SK-N-SH (cell line): Measurements from ENCODE around the gene TRHDE. TPM values are rescaled to one million over a fixed set of nuclear protein-coding genes. Genes with fewer than 3 reads are reported as not detected.

Source experiments
- CTCF ChIA-PET: fragments of 300-600, 350-600 bp; formaldehyde crosslinking; extraction: SDS; loops from one replicate; lab custom pipeline; 2021; lab: Yijun Ruan, JAX
- POLR2A ChIA-PET: fragments of 350-600 bp; sonication (Branson Sonifier 250); formaldehyde crosslinking; extraction: SDS; loops from one replicate; lab custom pipeline; 2020; ENCODE audit warnings: antibody characterized with exemption, inconsistent platforms; lab: Yijun Ruan, JAX
- DNase-seq: peaks from one replicate; pipeline ENCODE4 v3.0.0; 2012
- H2AFZ ChIP-seq: fragments of 200-600 bp; sonication (generic); 2 replicates; pipeline ENCODE4 v1.8.1; 2016; ENCODE audit warnings: antibody characterized with exemption, mild to moderate bottlenecking, low read depth
- H3F3A ChIP-seq: fragments of 200-600 bp; sonication (generic); replicated peaks from 2 replicates; pipeline ENCODE3; 2016; ENCODE audit warnings: antibody characterized with exemption, mild to moderate bottlenecking; ENCODE audit not compliant: insufficient read depth
- H3K27ac ChIP-seq, 2 experiments: fragments of 200-500 bp in 1 of 2; fragments of 200-600 bp in 1 of 2; sonication (Bioruptor generic) in 1 of 2; sonication (generic), shearing (Covaris generic) in 1 of 2; 2 replicates each; pipeline versions ENCODE4 v1.5.1 to v1.6.1; 2014 to 2016; ENCODE audit warnings: low read depth in 2 of 2, inconsistent platforms in 1 of 2, low read length in 1 of 2, mild to moderate bottlenecking in 1 of 2, mixed read lengths in 1 of 2
- H3K27me3 ChIP-seq: fragments of 200-600 bp; sonication (generic), shearing (Covaris generic); 2 replicates; pipeline ENCODE4 v1.6.1; 2016; ENCODE audit warnings: mixed run types; ENCODE audit not compliant: insufficient read depth
- H3K36me3 ChIP-seq, 2 experiments: fragments of 200-500 bp in 1 of 2; fragments of 200-600 bp in 1 of 2; sonication (Bioruptor generic) in 1 of 2; sonication (generic) in 1 of 2; replicated peaks in 1 of 2; 2 replicates each; pipeline versions ENCODE3 to v1.5.1; 2014 to 2016; ENCODE audit warnings: low read length in 1 of 2, mild to moderate bottlenecking in 1 of 2; ENCODE audit not compliant: insufficient read depth in 2 of 2, control insufficient read depth in 1 of 2
- H3K4me1 ChIP-seq, 2 experiments: fragments of 200-500 bp in 1 of 2; fragments of 200-600 bp in 1 of 2; sonication (Bioruptor generic) in 1 of 2; sonication (generic), shearing (Covaris generic) in 1 of 2; 2 replicates each; pipeline versions ENCODE4 v1.5.1 to v1.6.1; 2014 to 2016; ENCODE audit warnings: low read depth in 1 of 2, low read length in 1 of 2, mixed run types in 1 of 2; ENCODE audit not compliant: insufficient read depth in 2 of 2, control insufficient read depth in 1 of 2
- H3K4me2 ChIP-seq: fragments of 200-600 bp; sonication (generic), shearing (Covaris generic); 2 replicates; pipeline ENCODE4 v1.6.1; 2017; ENCODE audit warnings: mixed run types
- H3K4me3 ChIP-seq, 2 experiments: fragments of 200-500 bp in 1 of 2; fragments of 200-600 bp in 1 of 2; sonication (Bioruptor generic) in 1 of 2; sonication (generic), shearing (Covaris generic) in 1 of 2; 2 replicates each; pipeline versions ENCODE4 v1.5.1 to v1.8.1; 2014 to 2016; ENCODE audit warnings: low read depth in 2 of 2, inconsistent platforms in 1 of 2, low read length in 1 of 2, mild to moderate bottlenecking in 1 of 2, mixed read lengths in 1 of 2, moderate library complexity in 1 of 2
- H3K79me2 ChIP-seq: fragments of 200-600 bp; sonication (generic); 2 replicates; pipeline ENCODE4 v1.8.1; 2017; ENCODE audit warnings: mild to moderate bottlenecking; ENCODE audit not compliant: insufficient read depth
- H3K9ac ChIP-seq: fragments of 200-600 bp; sonication (generic); 2 replicates; pipeline ENCODE4 v1.6.1; 2017; ENCODE audit warnings: mixed run types
- H3K9me2 ChIP-seq: fragments of 200-600 bp; sonication (generic); 2 replicates; pipeline ENCODE4 v1.6.1; 2017; ENCODE audit warnings: mixed run types
- H3K9me3 ChIP-seq: fragments of 200-600 bp; sonication (generic); 2 replicates; pipeline ENCODE4 v1.6.1; 2017; ENCODE audit warnings: mixed run types, mild to moderate bottlenecking, moderate library complexity
- H4K20me1 ChIP-seq: fragments of 200-600 bp; sonication (generic); 2 replicates; pipeline ENCODE4 v1.6.1; 2017; ENCODE audit warnings: mild to moderate bottlenecking, mixed run types; ENCODE audit not compliant: insufficient read depth
- CTCF ChIP-seq: fragments of 200-600 bp; sonication (generic); IDR thresholded peaks from 2 replicates; pipeline ENCODE4 v1.6.1; 2017; ENCODE audit warnings: antibody characterized with exemption, mild to moderate bottlenecking, moderate library complexity
- ELF1 ChIP-seq: IDR thresholded peaks from 2 replicates; pipeline ENCODE4 v1.4.0; 2012
- EP300 ChIP-seq, 2 experiments: IDR thresholded peaks; 2 replicates each; pipeline versions ENCODE4 v1.4.0 to v1.6.1; 2012; ENCODE audit warnings: borderline replicate concordance in 1 of 2, low read depth in 1 of 2, low read length in 1 of 2
- FOSL2 ChIP-seq: IDR thresholded peaks from 2 replicates; pipeline ENCODE4 v1.4.0; 2012; ENCODE audit warnings: low read depth, mild to moderate bottlenecking, moderate library complexity, borderline replicate concordance
- FOXJ3 ChIP-seq: sonication (generic); formaldehyde crosslinking; IDR thresholded peaks from 2 replicates; pipeline ENCODE4 v1.5.1; 2020; ENCODE audit warnings: mild to moderate bottlenecking, missing genetic modification reagents
- IRF3 ChIP-seq: fragments of 150-350 bp; IDR thresholded peaks from 2 replicates; pipeline ENCODE4 v1.6.1; 2016; ENCODE audit warnings: mild to moderate bottlenecking, low read depth, low read length
- JUND ChIP-seq: IDR thresholded peaks from 2 replicates; pipeline ENCODE4 v1.4.0; 2012
- MXI1 ChIP-seq: IDR thresholded peaks from 2 replicates; pipeline ENCODE4 v1.6.1; 2012; ENCODE audit warnings: mild to moderate bottlenecking, low read depth, low read length, improper control_type of control experiment
- NFIC ChIP-seq: IDR thresholded peaks from 2 replicates; pipeline ENCODE4 v1.4.0; 2012; ENCODE audit warnings: borderline replicate concordance
- NRF1 ChIP-seq: IDR thresholded peaks from 2 replicates; pipeline ENCODE4 v1.6.1; 2012; ENCODE audit warnings: low read depth, mild to moderate bottlenecking, low read length
- PBX3 ChIP-seq: IDR thresholded peaks from 2 replicates; pipeline ENCODE4; 2012
- RCOR1 ChIP-seq: fragments of 150-350 bp; IDR thresholded peaks from 2 replicates; pipeline ENCODE4 v1.6.1; 2017; ENCODE audit warnings: antibody characterized with exemption, low read length
- RXRA ChIP-seq: IDR thresholded peaks from 2 replicates; pipeline ENCODE4 v1.4.0; 2012; ENCODE audit warnings: low read depth, mild to moderate bottlenecking, borderline replicate concordance
- TAF1 ChIP-seq: IDR thresholded peaks from 2 replicates; pipeline ENCODE4 v1.6.1; 2012; ENCODE audit warnings: low read depth, mild to moderate bottlenecking, low read length, moderate library complexity, borderline replicate concordance
- TEAD4 ChIP-seq: IDR thresholded peaks from 2 replicates; pipeline ENCODE4 v1.4.0; 2012; ENCODE audit warnings: mild to moderate bottlenecking, borderline replicate concordance; ENCODE audit not compliant: insufficient read depth
- USF1 ChIP-seq: IDR thresholded peaks from 2 replicates; pipeline ENCODE4 v1.4.0; 2012; ENCODE audit warnings: low read depth, borderline replicate concordance
- USF2 ChIP-seq: fragments of 150-350 bp; IDR thresholded peaks from 2 replicates; pipeline ENCODE4 v1.6.1; 2017; ENCODE audit warnings: antibody characterized with exemption, low read length, low read depth, borderline replicate concordance
- YY1 ChIP-seq: IDR thresholded peaks from 2 replicates; pipeline ENCODE4 v1.4.0; 2012; ENCODE audit warnings: low read depth, mild to moderate bottlenecking
- WGBS: methylation state at CpG from one replicate; pipeline ENCODE4 v1.1.6; 2017; ENCODE audit warnings: low lambda C conversion rate; 5-methylcytosine and 5-hydroxymethylcytosine counted together
- polyA plus RNA-seq, 3 experiments: library from polyadenylated mRNA; depleted of rRNA; stranded (reverse); fragments of >200 nt; gene quantifications; 2 replicates each; pipeline ENCODE4 v1.2.3, GENCODE V29; 2012

TRHDE gene
- polyA plus RNA-seq, 1 of the 3 experiments (the other 2 are of a cell fraction) = 0.46 TPM

- no peaks in the 10 kb centered on the region for H4K20me1 ChIP-seq
- H3K27me3 ChIP-seq = no peaks in the 10 kb centered on the region
- 72% methylated on average over 2 of the region's 2 CpGs for WGBS
- no peak overlapping the region for H3K9ac ChIP-seq
- H3K9me2 ChIP-seq = no peaks in the 10 kb centered on the region
- H3K4me3 ChIP-seq = no peak overlapping the region
- H3K4me1 ChIP-seq = peaks cover 0 to 2% of the 10 kb centered on the region in 2 experiments; a peak in 1 of 4 replicates
- ChIA-PET CTCF (no interaction called here), POLR2A (no interaction called here)
- H3K9me3 ChIP-seq = no peaks in the 10 kb centered on the region
- 0 out of 2 replicates have a peak overlapping the region, but pooled peaks have one; percentile 21 for H2AFZ ChIP-seq
- no peak for DNase-seq
- H3K4me2 ChIP-seq = no peak overlapping the region
- H3K36me3 ChIP-seq = no peaks in the 10 kb centered on the region
- H3K27ac ChIP-seq = no peak overlapping the region
- no peaks in the 10 kb centered on the region for H3K79me2 ChIP-seq
- H3F3A ChIP-seq = no peaks in the 10 kb centered on the region
- TF ChIP-seq PBX3 (no peak), TEAD4 (no peak), CTCF (no peak), IRF3 (no peak), RXRA (no peak), NFIC (no peak), USF1 (no peak), USF2 (no peak), ELF1 (no peak), NRF1 (no peak)
These were observed 17.5 kb downstream of the TRHDE start for GRCh38 chr12:72289633-72290032.

- H3K27me3 ChIP-seq = no peaks in the 10 kb centered on the region
- POLR2A ChIA-PET = no interaction called here
- H3K9ac ChIP-seq = no peak overlapping the region
- CTCF ChIA-PET = no interaction called here
- no peak overlapping the region for H3K4me3 ChIP-seq
- no peak overlapping the region for H2AFZ ChIP-seq
- no peaks in the 10 kb centered on the region for H3K79me2 ChIP-seq
- H3K9me3 ChIP-seq = no peaks in the 10 kb centered on the region
- H3F3A ChIP-seq = peaks cover 7% of the 10 kb centered on the region
- no peaks in the 10 kb centered on the region for H3K36me3 ChIP-seq
- H4K20me1 ChIP-seq = no peaks in the 10 kb centered on the region
- no peak for DNase-seq
- H3K4me1 ChIP-seq = peaks cover 0 to 12% of the 10 kb centered on the region in 2 experiments; a peak in 1 of 4 replicates
- no peaks in the 10 kb centered on the region for H3K9me2 ChIP-seq
- H3K27ac ChIP-seq = no peak overlapping the region
- WGBS = 69% methylated on average over 5 of the region's 5 CpGs
- H3K4me2 ChIP-seq = no peak overlapping the region
- TF ChIP-seq FOXJ3 (no peak), NRF1 (no peak), EP300 (IDR thresholded peaks at IDR 0.05; ENCODE audit: borderline replicate concordance in 1 of 2, low read depth in 1 of 2, low read length in 1 of 2) (no peak), YY1 (no peak), FOSL2 (no peak), TEAD4 (no peak), RCOR1 (no peak), JUND (no peak), MXI1 (no peak), TAF1 (no peak), PBX3 (no peak), ELF1 (no peak), RXRA (no peak), CTCF (no peak)
These were observed 19.0 kb downstream of the TRHDE start for GRCh38 chr12:72291175-72291574.
